Panc1 (cell line): ENCODE data around the gene ZBP1.

Source experiments
- POLR2AphosphoS5 ChIP-seq: IDR thresholded peaks from 2 replicates; pipeline ENCODE4 v1.6.1; 2012; ENCODE audit warnings: mild to moderate bottlenecking, low read depth, low read length, moderate library complexity
- REST ChIP-seq, 2 experiments: IDR thresholded peaks; 2 replicates each; pipeline ENCODE4 v1.6.1; 2011 to 2012; ENCODE audit warnings: low read depth in 2 of 2, control low read depth in 1 of 2, low read length in 1 of 2, mild to moderate bottlenecking in 1 of 2, moderate library complexity in 1 of 2; ENCODE audit not compliant: insufficient read depth in 1 of 2
- TF ChIP-seq, protein P1 (sequence below): fragments of 450-650 bp; IDR thresholded peaks from 2 replicates; pipeline ENCODE4 v1.5.1; 2017; ENCODE audit warnings: mild to moderate bottlenecking

DNA sequence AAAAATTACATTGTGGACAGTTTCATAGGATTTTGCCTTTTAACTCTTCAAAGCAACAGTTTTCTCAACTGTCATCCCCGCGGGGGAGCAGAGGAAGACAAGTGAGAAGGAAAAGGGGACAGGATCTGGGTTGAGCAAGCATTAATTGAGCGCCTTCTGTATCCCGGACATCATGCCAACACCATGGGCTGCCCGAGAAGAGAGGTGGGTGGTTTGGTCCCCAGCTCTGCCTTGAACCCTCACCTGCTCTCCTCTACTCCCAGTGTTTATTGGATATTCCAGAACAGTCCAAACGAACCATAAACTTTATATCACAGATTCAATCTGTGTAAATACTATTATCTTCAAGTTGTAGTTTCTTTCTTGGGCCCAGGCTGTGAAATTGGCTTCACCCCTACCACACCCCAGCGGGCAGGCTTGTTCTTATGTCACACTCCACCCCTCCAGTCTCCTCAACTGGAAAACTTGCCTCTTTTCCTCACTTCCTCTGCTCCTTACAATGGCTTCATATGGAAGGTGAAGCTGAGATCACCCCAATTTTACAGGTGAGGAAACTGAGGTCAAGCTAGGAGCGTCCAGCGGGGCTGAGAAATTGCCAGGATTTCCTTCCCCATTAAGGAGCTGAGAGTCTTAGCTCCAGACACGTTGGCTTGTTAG is 53.3 kb downstream of the ZBP1 start:
- TF ChIP-seq, protein P1, sequence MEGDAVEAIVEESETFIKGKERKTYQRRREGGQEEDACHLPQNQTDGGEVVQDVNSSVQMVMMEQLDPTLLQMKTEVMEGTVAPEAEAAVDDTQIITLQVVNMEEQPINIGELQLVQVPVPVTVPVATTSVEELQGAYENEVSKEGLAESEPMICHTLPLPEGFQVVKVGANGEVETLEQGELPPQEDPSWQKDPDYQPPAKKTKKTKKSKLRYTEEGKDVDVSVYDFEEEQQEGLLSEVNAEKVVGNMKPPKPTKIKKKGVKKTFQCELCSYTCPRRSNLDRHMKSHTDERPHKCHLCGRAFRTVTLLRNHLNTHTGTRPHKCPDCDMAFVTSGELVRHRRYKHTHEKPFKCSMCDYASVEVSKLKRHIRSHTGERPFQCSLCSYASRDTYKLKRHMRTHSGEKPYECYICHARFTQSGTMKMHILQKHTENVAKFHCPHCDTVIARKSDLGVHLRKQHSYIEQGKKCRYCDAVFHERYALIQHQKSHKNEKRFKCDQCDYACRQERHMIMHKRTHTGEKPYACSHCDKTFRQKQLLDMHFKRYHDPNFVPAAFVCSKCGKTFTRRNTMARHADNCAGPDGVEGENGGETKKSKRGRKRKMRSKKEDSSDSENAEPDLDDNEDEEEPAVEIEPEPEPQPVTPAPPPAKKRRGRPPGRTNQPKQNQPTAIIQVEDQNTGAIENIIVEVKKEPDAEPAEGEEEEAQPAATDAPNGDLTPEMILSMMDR = no peak
- TF ChIP-seq POLR2AphosphoS5 (no peak), REST (IDR thresholded peaks at IDR 0.05; ENCODE audit: insufficient read depth in 1 of 2, low read depth in 2 of 2, low read length in 1 of 2) (no peak)
